Astrocyte (in vitro differentiated cells and primary cell): Measurements from ENCODE around the gene BCL3. TPM values are rescaled to one million over a fixed set of nuclear protein-coding genes. Genes with fewer than 3 reads are reported as not detected.

Experiments
- DNase-seq: peaks from one replicate; pipeline ENCODE4 v3.0.0-alpha.2; 2010; ENCODE audit warnings: low read depth
- FAIRE-seq: peaks from 2 replicates; lab custom pipeline; 2011; peaks lifted over from hg19 to GRCh38; lab: Jason Lieb, UNC
- H2AFZ ChIP-seq: 2 replicates; pipeline ENCODE4 v1.6.0; 2012; ENCODE audit warnings: low read depth, low read length, inconsistent platforms
- H3K27ac ChIP-seq: 2 replicates; pipeline ENCODE4 v1.5.1; 2011; ENCODE audit warnings: low read depth, low read length, inconsistent platforms
- H3K27me3 ChIP-seq: 2 replicates; pipeline ENCODE4 v1.6.0; 2011; ENCODE audit warnings: low read length, inconsistent platforms; ENCODE audit not compliant: insufficient read depth
- H3K36me3 ChIP-seq: 2 replicates; pipeline ENCODE4 v1.5.1; 2011; ENCODE audit warnings: low read length, inconsistent platforms; ENCODE audit not compliant: insufficient read depth
- H3K4me1 ChIP-seq: 2 replicates; pipeline ENCODE4 v1.5.1; 2011; ENCODE audit warnings: low read length, inconsistent platforms; ENCODE audit not compliant: insufficient read depth
- H3K4me2 ChIP-seq: 2 replicates; pipeline ENCODE4 v1.6.0; 2012; ENCODE audit warnings: low read length, inconsistent platforms
- H3K4me3 ChIP-seq: 2 replicates; pipeline ENCODE4 v1.5.1; 2011; ENCODE audit warnings: low read depth, mild to moderate bottlenecking, low read length, inconsistent platforms; ENCODE audit not compliant: insufficient read depth
- H3K79me2 ChIP-seq: 2 replicates; pipeline ENCODE4 v1.6.0; 2012; ENCODE audit warnings: mild to moderate bottlenecking, low read length, inconsistent platforms; ENCODE audit not compliant: insufficient read depth
- H3K9ac ChIP-seq: 2 replicates; pipeline ENCODE4 v1.6.0; 2012; ENCODE audit warnings: mild to moderate bottlenecking, low read length, inconsistent platforms
- H3K9me3 ChIP-seq: 2 replicates; pipeline ENCODE4 v1.5.1; 2012; ENCODE audit warnings: low read depth, mild to moderate bottlenecking, low read length, inconsistent platforms; ENCODE audit not compliant: insufficient read depth
- H4K20me1 ChIP-seq: 2 replicates; pipeline ENCODE4 v1.6.0; 2012; ENCODE audit warnings: low read length, inconsistent platforms; ENCODE audit not compliant: insufficient read depth
- H3K27ac Mint-ChIP-seq: one replicate; pipeline ENCODE4 v1.8.0; 2021; ENCODE audit warnings: mild to moderate bottlenecking, mixed read lengths; ENCODE audit not compliant: unreplicated experiment
- H3K27me3 Mint-ChIP-seq: one replicate; pipeline ENCODE4 v1.8.0; 2021; ENCODE audit warnings: low read depth, mixed read lengths; ENCODE audit not compliant: unreplicated experiment
- H3K36me3 Mint-ChIP-seq: one replicate; pipeline ENCODE4 v1.8.0; 2021; ENCODE audit warnings: low read depth, mixed read lengths; ENCODE audit not compliant: unreplicated experiment
- H3K4me1 Mint-ChIP-seq: one replicate; pipeline ENCODE4 v1.8.0; 2021; ENCODE audit warnings: low read depth, mixed read lengths; ENCODE audit not compliant: unreplicated experiment
- H3K4me3 Mint-ChIP-seq: one replicate; pipeline ENCODE4 v1.8.0; 2021; ENCODE audit warnings: mild to moderate bottlenecking, moderate library complexity, mixed read lengths; ENCODE audit not compliant: unreplicated experiment
- H3K9me3 Mint-ChIP-seq: one replicate; pipeline ENCODE4 v1.8.0; 2021; ENCODE audit warnings: mild to moderate bottlenecking, mixed read lengths; ENCODE audit not compliant: unreplicated experiment
- EZH2 ChIP-seq: IDR thresholded peaks from 2 replicates; pipeline ENCODE4 v1.6.1; 2012; ENCODE audit warnings: mild to moderate bottlenecking, low read length, inconsistent platforms; ENCODE audit not compliant: insufficient read depth
- total RNA-seq: library from RNA; stranded (reverse); gene quantifications from 2 replicates; pipeline ENCODE4 v1.2.1, GENCODE V29; 2021
- TF ChIP-seq, protein P1 (sequence below): IDR thresholded peaks from 2 replicates; pipeline ENCODE4 v1.5.1; 2011; ENCODE audit warnings: low read depth, mild to moderate bottlenecking, inconsistent platforms, low read length, moderate library complexity; ENCODE audit not compliant: insufficient read depth

BCL3 gene
- total RNA-seq, 1 donor from 2014 or later = 17.3 TPM

GRCh38 chr19:44759083-44759804 is 10.7 kb downstream of the BCL3 start:
- no peak overlapping the region for H3K4me3 ChIP-seq
- no peaks in the 10 kb centered on the region for H3K27me3 Mint-ChIP-seq
- H3K9me3 Mint-ChIP-seq = no peaks in the 10 kb centered on the region
- peaks cover 43% of the 10 kb centered on the region for H3K4me1 ChIP-seq
- peak overlapping the region; percentile 88 for H3K27ac Mint-ChIP-seq
- peaks cover 7% of the 10 kb centered on the region for H3K36me3 Mint-ChIP-seq
- H3K27me3 ChIP-seq = no peaks in the 10 kb centered on the region
- H4K20me1 ChIP-seq = peaks cover 33% of the 10 kb centered on the region
- H2AFZ ChIP-seq = no peak overlapping the region
- H3K4me2 ChIP-seq = no peak overlapping the region
- no peak overlapping the region for H3K27ac ChIP-seq
- peaks cover 11% of the 10 kb centered on the region for H3K36me3 ChIP-seq
- TF ChIP-seq, protein P1, sequence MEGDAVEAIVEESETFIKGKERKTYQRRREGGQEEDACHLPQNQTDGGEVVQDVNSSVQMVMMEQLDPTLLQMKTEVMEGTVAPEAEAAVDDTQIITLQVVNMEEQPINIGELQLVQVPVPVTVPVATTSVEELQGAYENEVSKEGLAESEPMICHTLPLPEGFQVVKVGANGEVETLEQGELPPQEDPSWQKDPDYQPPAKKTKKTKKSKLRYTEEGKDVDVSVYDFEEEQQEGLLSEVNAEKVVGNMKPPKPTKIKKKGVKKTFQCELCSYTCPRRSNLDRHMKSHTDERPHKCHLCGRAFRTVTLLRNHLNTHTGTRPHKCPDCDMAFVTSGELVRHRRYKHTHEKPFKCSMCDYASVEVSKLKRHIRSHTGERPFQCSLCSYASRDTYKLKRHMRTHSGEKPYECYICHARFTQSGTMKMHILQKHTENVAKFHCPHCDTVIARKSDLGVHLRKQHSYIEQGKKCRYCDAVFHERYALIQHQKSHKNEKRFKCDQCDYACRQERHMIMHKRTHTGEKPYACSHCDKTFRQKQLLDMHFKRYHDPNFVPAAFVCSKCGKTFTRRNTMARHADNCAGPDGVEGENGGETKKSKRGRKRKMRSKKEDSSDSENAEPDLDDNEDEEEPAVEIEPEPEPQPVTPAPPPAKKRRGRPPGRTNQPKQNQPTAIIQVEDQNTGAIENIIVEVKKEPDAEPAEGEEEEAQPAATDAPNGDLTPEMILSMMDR = no peak
- TF ChIP-seq EZH2 = no peak
- DNase-seq (no peak), FAIRE-seq (no peak)
- no peak overlapping the region for H3K4me3 Mint-ChIP-seq
- H3K9me3 ChIP-seq = no peaks in the 10 kb centered on the region
- H3K79me2 ChIP-seq = peaks cover 11% of the 10 kb centered on the region
- peaks cover 22% of the 10 kb centered on the region for H3K4me1 Mint-ChIP-seq
- no peak overlapping the region for H3K9ac ChIP-seq

DNA sequence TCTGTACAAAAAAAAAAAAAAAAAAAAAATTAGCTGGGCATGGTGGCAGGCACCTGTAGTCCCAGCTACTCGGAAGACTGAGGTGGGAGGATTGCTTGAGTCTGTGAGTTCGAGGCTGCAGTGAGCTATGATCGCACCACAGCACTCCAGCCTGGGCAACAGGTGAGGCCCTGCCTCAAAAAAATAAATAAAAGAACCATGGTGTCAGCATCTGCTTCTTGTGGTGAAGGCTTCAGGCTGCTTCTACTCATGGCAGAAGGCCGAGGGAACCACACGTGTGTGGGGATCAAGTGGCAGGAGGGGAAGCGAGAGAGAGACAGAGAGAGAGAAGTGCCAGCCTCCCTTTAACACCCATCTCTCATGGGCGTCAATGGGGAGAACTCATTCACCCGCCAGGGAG is 13.5 kb downstream of the BCL3 start:
- H3K4me3 Mint-ChIP-seq = no peak overlapping the region
- H3K4me2 ChIP-seq = no peak overlapping the region
- no peak overlapping the region for H3K27ac Mint-ChIP-seq
- no peak for TF ChIP-seq EZH2
- TF ChIP-seq, protein P1 = no peak
- H3K9ac ChIP-seq = no peak overlapping the region
- peaks cover 3% of the 10 kb centered on the region for H3K9me3 Mint-ChIP-seq
- H3K27ac ChIP-seq = no peak overlapping the region
- no peak overlapping the region for H3K4me3 ChIP-seq
- no peaks in the 10 kb centered on the region for H3K9me3 ChIP-seq
- peaks cover 3% of the 10 kb centered on the region for H3K79me2 ChIP-seq
- FAIRE-seq (no peak), DNase-seq (no peak)
- peaks cover 14% of the 10 kb centered on the region for H4K20me1 ChIP-seq
- H3K27me3 ChIP-seq = no peaks in the 10 kb centered on the region
- H2AFZ ChIP-seq = no peak overlapping the region
- H3K27me3 Mint-ChIP-seq = no peaks in the 10 kb centered on the region
- H3K36me3 ChIP-seq = peaks cover 6% of the 10 kb centered on the region
- H3K4me1 ChIP-seq = peaks cover 19% of the 10 kb centered on the region
- H3K4me1 Mint-ChIP-seq = peaks cover 13% of the 10 kb centered on the region
- H3K36me3 Mint-ChIP-seq = peaks cover 4% of the 10 kb centered on the region
